Ovary (tissue), 3 donors: ENCODE data around the gene PTPRN2.

Source experiments
- CTCF ChIP-seq, 3 donors: fragments of 450-650 bp in 2 of 3; fragments of 200-600 bp in 1 of 3; IDR thresholded peaks; one replicate each; pipeline versions ENCODE4 v1.5.1 to v1.8.0; 2016 to 2022; ENCODE audit warnings: antibody characterized with exemption in 3 of 3, mild to moderate bottlenecking in 1 of 3
- POLR2A ChIP-seq: fragments of 450-650 bp; IDR thresholded peaks from one replicate; pipeline ENCODE4 v1.6.1; 2017; ENCODE audit warnings: antibody characterized with exemption, mild to moderate bottlenecking, moderate library complexity
- donor health status: DM: no; HTN: no; CAD: no.

- no peak for TF ChIP-seq CTCF (IDR thresholded peaks at IDR 0.05)
- no peak for TF ChIP-seq POLR2A
Measured at GRCh38 chr7:158399762-158400161, 187.9 kb downstream of the PTPRN2 start.
